HEK293 (cell line): ENCODE results near the gene BCL7C.
A peak's percentile ranks its signal among the peaks of the same experiment; 100 is the strongest.

ENCODE experiments used
- IKZF3 ChIP-seq: fragments of 450-650 bp; IDR thresholded peaks from 2 replicates; pipeline ENCODE4 v1.5.0; 2018; ENCODE audit warnings: missing biosample characterization, mild to moderate bottlenecking, missing genetic modification characterization, moderate library complexity
- INSM2 ChIP-seq: fragments of 450-650 bp; formaldehyde crosslinking; IDR thresholded peaks from 2 replicates; pipeline ENCODE4 v1.5.1; 2016; ENCODE audit warnings: missing biosample characterization, missing genetic modification characterization
- SETDB1 ChIP-seq: IDR thresholded peaks from one replicate; pipeline ENCODE4 v1.6.1; 2017; ENCODE audit warnings: mild to moderate bottlenecking, low read length, moderate library complexity, mixed read lengths; ENCODE audit not compliant: insufficient read length
- WT1 ChIP-seq: fragments of 450-650 bp; formaldehyde crosslinking; IDR thresholded peaks from 2 replicates; pipeline ENCODE4 v1.5.1; 2016; ENCODE audit warnings: missing biosample characterization, missing genetic modification characterization
- YY1 ChIP-seq: fragments of 450-650 bp; formaldehyde crosslinking; IDR thresholded peaks from 2 replicates; pipeline ENCODE4 v1.5.1; 2018; ENCODE audit warnings: missing biosample characterization, missing genetic modification characterization
- ZBTB7A ChIP-seq: fragments of 450-650 bp; formaldehyde crosslinking; IDR thresholded peaks from 2 replicates; pipeline ENCODE4 v1.5.1; 2016; ENCODE audit warnings: low read depth, missing biosample characterization, missing genetic modification characterization
- ZEB2 ChIP-seq: fragments of 450-650 bp; formaldehyde crosslinking; IDR thresholded peaks from 2 replicates; pipeline ENCODE4 v1.5.1; 2016; ENCODE audit warnings: missing biosample characterization, missing genetic modification characterization
- ZFP3 ChIP-seq: fragments of 450-650 bp; formaldehyde crosslinking; IDR thresholded peaks from 2 replicates; pipeline ENCODE4 v1.5.1; 2016; ENCODE audit warnings: low read depth, missing biosample characterization, missing genetic modification characterization
- ZNF10 ChIP-seq: fragments of 450-650 bp; formaldehyde crosslinking; IDR thresholded peaks from 2 replicates; pipeline ENCODE4 v1.5.1; 2017; ENCODE audit warnings: missing biosample characterization, missing genetic modification characterization
- ZNF114 ChIP-seq: fragments of 450-650 bp; formaldehyde crosslinking; IDR thresholded peaks from 2 replicates; pipeline ENCODE4 v1.5.0; 2017; ENCODE audit warnings: missing biosample characterization, missing genetic modification characterization
- ZNF121 ChIP-seq: fragments of 450-650 bp; formaldehyde crosslinking; IDR thresholded peaks from 2 replicates; pipeline ENCODE4 v1.5.1; 2016; ENCODE audit warnings: missing biosample characterization, missing genetic modification characterization
- ZNF148 ChIP-seq: fragments of 450-650 bp; formaldehyde crosslinking; IDR thresholded peaks from 2 replicates; pipeline ENCODE4 v1.5.0; 2017; ENCODE audit warnings: missing biosample characterization, missing genetic modification characterization, borderline replicate concordance
- ZNF174 ChIP-seq: fragments of 450-650 bp; formaldehyde crosslinking; IDR thresholded peaks from 2 replicates; pipeline ENCODE4 v1.5.0; 2017; ENCODE audit warnings: missing biosample characterization, mild to moderate bottlenecking, missing genetic modification characterization
- ZNF18 ChIP-seq: fragments of 450-650 bp; formaldehyde crosslinking; IDR thresholded peaks from 2 replicates; pipeline ENCODE4 v1.5.1; 2016; ENCODE audit warnings: missing biosample characterization, missing genetic modification characterization
- ZNF223 ChIP-seq: fragments of 450-650 bp; formaldehyde crosslinking; IDR thresholded peaks from 2 replicates; pipeline ENCODE4 v1.5.1; 2016; ENCODE audit warnings: missing biosample characterization, missing genetic modification characterization
- ZNF26 ChIP-seq: fragments of 450-650 bp; formaldehyde crosslinking; IDR thresholded peaks from 2 replicates; pipeline ENCODE4 v1.5.1; 2016; ENCODE audit warnings: missing biosample characterization, missing genetic modification characterization
- ZNF266 ChIP-seq: fragments of 450-650 bp; formaldehyde crosslinking; IDR thresholded peaks from 2 replicates; pipeline ENCODE4 v1.5.1; 2016; ENCODE audit warnings: missing biosample characterization, missing genetic modification characterization, low read depth
- ZNF433 ChIP-seq: fragments of 450-650 bp; formaldehyde crosslinking; IDR thresholded peaks from 2 replicates; pipeline ENCODE4 v1.5.1; 2016; ENCODE audit warnings: missing biosample characterization, missing genetic modification characterization, low read depth
- ZNF449 ChIP-seq: fragments of 450-650 bp; formaldehyde crosslinking; IDR thresholded peaks from 2 replicates; pipeline ENCODE4 v1.5.1; 2017; ENCODE audit warnings: missing biosample characterization, mild to moderate bottlenecking, missing genetic modification characterization, moderate library complexity
- ZNF473 ChIP-seq: fragments of 450-650 bp; formaldehyde crosslinking; IDR thresholded peaks from 2 replicates; pipeline ENCODE4 v1.5.1; 2017; ENCODE audit warnings: missing biosample characterization, missing genetic modification characterization
- ZNF549 ChIP-seq: fragments of 450-650 bp; IDR thresholded peaks from 2 replicates; pipeline ENCODE4 v1.5.1; 2018; ENCODE audit warnings: missing biosample characterization, missing genetic modification characterization, mild to moderate bottlenecking, inconsistent platforms, moderate library complexity
- ZNF561 ChIP-seq: fragments of 450-650 bp; IDR thresholded peaks from 2 replicates; pipeline ENCODE4 v1.5.1; 2018; ENCODE audit warnings: missing biosample characterization, missing genetic modification characterization, borderline replicate concordance
- ZNF571 ChIP-seq: fragments of 450-650 bp; formaldehyde crosslinking; IDR thresholded peaks from 2 replicates; pipeline ENCODE4 v1.5.0; 2017; ENCODE audit warnings: missing biosample characterization, missing genetic modification characterization
- ZNF580 ChIP-seq: fragments of 450-650 bp; formaldehyde crosslinking; IDR thresholded peaks from 2 replicates; pipeline ENCODE4 v1.5.1; 2016; ENCODE audit warnings: missing biosample characterization, missing genetic modification characterization
- ZNF585B ChIP-seq: fragments of 450-650 bp; formaldehyde crosslinking; IDR thresholded peaks from 2 replicates; pipeline ENCODE4 v1.5.1; 2016; ENCODE audit warnings: missing biosample characterization, missing genetic modification characterization
- ZNF600 ChIP-seq: fragments of 450-650 bp; formaldehyde crosslinking; IDR thresholded peaks from 2 replicates; pipeline ENCODE4 v1.5.1; 2016; ENCODE audit warnings: missing biosample characterization, missing genetic modification characterization
- ZNF624 ChIP-seq: fragments of 450-650 bp; formaldehyde crosslinking; IDR thresholded peaks from 2 replicates; pipeline ENCODE4 v1.5.1; 2017; ENCODE audit warnings: missing biosample characterization, missing genetic modification characterization
- ZNF660 ChIP-seq: fragments of 450-650 bp; IDR thresholded peaks from 2 replicates; pipeline ENCODE4 v1.5.1; 2018; ENCODE audit warnings: missing biosample characterization, mild to moderate bottlenecking, missing genetic modification characterization
- ZNF76 ChIP-seq: fragments of 450-650 bp; formaldehyde crosslinking; IDR thresholded peaks from 2 replicates; pipeline ENCODE4; 2016; ENCODE audit warnings: low read depth, missing biosample characterization, missing genetic modification characterization, borderline replicate concordance
- ZNF776 ChIP-seq: fragments of 450-650 bp; formaldehyde crosslinking; IDR thresholded peaks from 2 replicates; pipeline ENCODE4 v1.5.0; 2017; ENCODE audit warnings: missing biosample characterization, missing genetic modification characterization, borderline replicate concordance
- ZXDB ChIP-seq: fragments of 450-650 bp; formaldehyde crosslinking; IDR thresholded peaks from 2 replicates; pipeline ENCODE4 v1.5.1; 2016; ENCODE audit warnings: missing biosample characterization, missing genetic modification characterization

Gene BCL7C

GRCh38 chr16:30893744-30894539 lies at the start of gene BCL7C (continued):
- no peak for TF ChIP-seq ZNF174 (tag by site-specific recombination)
- no peak for TF ChIP-seq IKZF3
- TF ChIP-seq ZNF26, result no peak
- TF ChIP-seq ZNF473 (tag by site-specific recombination), result no peak
- peak; percentile 81 for TF ChIP-seq ZNF449 (tag by site-specific recombination)
- 0 out of 2 replicates have a peak, but pooled peaks have one; percentile 64 for TF ChIP-seq ZNF580 (tag by site-specific recombination)
- TF ChIP-seq ZXDB (tag by site-specific recombination), result peak; percentile 78
- peak; percentile 88 for TF ChIP-seq ZBTB7A (tag by site-specific recombination)
- no peak for TF ChIP-seq SETDB1
- TF ChIP-seq ZNF10 (tag by site-specific recombination), result peak; percentile 39; the same call in 1 of the 2 replicates
- TF ChIP-seq YY1 (tag by site-specific recombination), result peak; percentile 60; the same call in 1 of the 2 replicates
- no peak for TF ChIP-seq ZNF624
- TF ChIP-seq ZNF571 (tag by site-specific recombination), result no peak
- no peak for TF ChIP-seq ZNF121 (tag by site-specific recombination)
- TF ChIP-seq ZNF18, result no peak
- TF ChIP-seq ZNF776 (tag by site-specific recombination), result no peak
- no peak for TF ChIP-seq ZNF223
- peak; percentile 85 for TF ChIP-seq ZNF600 (tag by site-specific recombination)
- TF ChIP-seq ZEB2, result peak; percentile 77
- no peak for TF ChIP-seq ZNF148 (tag by site-specific recombination)
- no peak for TF ChIP-seq ZNF114 (tag by site-specific recombination)
- 0 out of 2 replicates have a peak, but pooled peaks have one; percentile 12 for TF ChIP-seq INSM2 (tag by site-specific recombination)
- no peak for TF ChIP-seq ZNF549 (tag by site-specific recombination)
- peak; percentile 46; the same call in 1 of the 2 replicates for TF ChIP-seq ZNF660 (tag by site-specific recombination)
- no peak for TF ChIP-seq ZNF433 (tag by site-specific recombination)
- no peak for TF ChIP-seq ZNF585B (tag by site-specific recombination)
- peak; percentile 84 for TF ChIP-seq ZNF561 (tag by site-specific recombination)
- peak; percentile 59; the same call in 1 of the 2 replicates for TF ChIP-seq ZNF76 (tag by site-specific recombination)
- no peak for TF ChIP-seq WT1 (tag by site-specific recombination)
- TF ChIP-seq ZFP3, result no peak
- no peak for TF ChIP-seq ZNF266 (tag by site-specific recombination)
